Testis (tissue), 3 donors: ENCODE results near the gene RPAP2. TPM values are rescaled to one million over a fixed set of nuclear protein-coding genes. Genes with fewer than 3 reads are reported as not detected.

ENCODE experiments used
- DNase-seq: peaks from one replicate; pipeline ENCODE4 v3.0.0-alpha.2; 2019
- H3K27ac ChIP-seq, 2 donors: fragments of 200-600 bp; sonication (generic); one replicate each; pipeline ENCODE4 v1.5.1; 2019
- H3K27me3 ChIP-seq: fragments of 200-600 bp; sonication (generic); one replicate; pipeline ENCODE4 v1.5.1; 2019
- H3K36me3 ChIP-seq: fragments of 200-600 bp; sonication (generic); one replicate; pipeline ENCODE4 v1.5.1; 2017; ENCODE audit warnings: low read depth; ENCODE audit errors: missing control alignments
- H3K4me1 ChIP-seq: fragments of 200-600 bp; sonication (generic); one replicate; pipeline ENCODE4 v1.5.1; 2019
- H3K4me3 ChIP-seq, 2 donors: fragments of 200-600 bp; sonication (generic); one replicate each; pipeline ENCODE4 v1.5.1; 2017 to 2019
- H3K9me3 ChIP-seq: fragments of 200-600 bp; sonication (generic); one replicate; pipeline ENCODE4 v1.5.1; 2017
- POLR2A ChIP-seq: fragments of 450-650 bp; IDR thresholded peaks from one replicate; pipeline ENCODE4 v1.6.1; 2017; ENCODE audit warnings: antibody characterized with exemption, mild to moderate bottlenecking, moderate library complexity
- WGBS, 2 donors: methylation state at CpG; one replicate each; pipeline ENCODE4 v1.1.5; 2018; 5-methylcytosine and 5-hydroxymethylcytosine counted together
- intact Hi-C: fragments of 100-400 bp; cut with DNase I; formaldehyde crosslinking; loops from one replicate; pipeline ENCODE4 v1.15.1; 2023; ENCODE audit warnings: low total_unique reads
- polyA plus RNA-seq: library from polyadenylated mRNA; stranded (reverse); fragments of 350-450 nt; fragmentation: Illumina TruSeq; extraction: RNeasy Lipid Tissue Mini Kit (QIAGEN cat#74804); gene quantifications from one replicate; pipeline ENCODE4 v1.2.3, GENCODE V29; 2014; ENCODE audit warnings: low read depth, low replicate concordance; ENCODE audit not compliant: insufficient read depth
- total RNA-seq, 2 donors: library from RNA; depleted of rRNA; stranded (reverse); fragments of >200 nt; gene quantifications; one replicate each; pipeline ENCODE4 v1.2.3, GENCODE V29; 2016
- TF ChIP-seq, protein P1 (sequence below), 3 experiments: fragments of 450-650 bp in 2 of 3; fragments of 200-600 bp in 1 of 3; sonication (generic) in 1 of 3; IDR thresholded peaks; one replicate each; pipeline ENCODE4 v1.5.1; 2016 to 2019; ENCODE audit warnings: antibody characterized with exemption in 3 of 3, mild to moderate bottlenecking in 2 of 3, moderate library complexity in 1 of 3

RPAP2 gene
- total and polyA plus RNA-seq, 3 donors from 2014 or later, result 5.8 to 14.5 (median 6.1) TPM

DNA sequence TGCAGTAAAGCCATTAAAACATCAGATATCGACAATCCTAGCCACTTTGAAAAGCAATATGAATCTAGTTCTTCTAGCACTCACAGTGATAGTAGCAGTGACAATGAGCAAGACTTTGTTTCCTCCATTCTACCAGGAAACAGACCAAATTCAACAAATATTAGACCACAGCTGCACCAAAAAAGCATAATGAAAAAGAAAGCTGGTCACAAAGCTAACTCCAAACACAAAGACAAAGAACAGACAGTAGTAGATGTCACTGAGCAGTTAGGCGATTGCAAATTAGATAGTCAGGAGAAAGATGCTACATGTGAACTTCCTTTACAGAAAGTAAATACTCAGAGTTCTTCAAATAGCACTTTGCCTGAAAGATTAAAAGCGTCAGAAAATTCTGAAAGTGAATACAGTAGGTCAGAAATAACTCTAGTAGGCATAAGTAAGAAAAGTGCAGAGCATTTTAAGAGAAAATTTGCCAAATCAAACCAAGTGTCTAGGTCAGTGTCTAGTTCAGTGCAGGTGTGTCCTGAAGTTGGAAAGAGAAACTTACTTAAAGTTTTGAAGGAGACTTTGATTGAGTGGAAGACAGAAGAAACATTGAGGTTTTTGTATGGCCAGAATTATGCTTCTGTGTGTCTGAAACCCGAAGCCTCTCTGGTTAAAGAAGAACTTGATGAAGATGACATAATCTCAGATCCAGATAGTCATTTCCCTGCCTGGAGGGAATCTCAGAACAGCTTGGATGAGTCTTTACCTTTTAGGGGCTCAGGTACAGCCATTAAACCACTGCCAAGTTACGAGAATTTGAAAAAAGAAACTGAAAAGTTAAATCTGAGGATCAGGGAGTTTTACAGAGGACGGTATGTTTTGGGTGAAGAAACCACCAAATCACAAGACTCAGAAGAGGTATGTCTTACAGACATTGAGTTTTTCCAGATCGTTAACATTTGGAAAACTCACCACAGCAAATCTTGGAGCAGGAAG lies 24.9 kb downstream of the RPAP2 start:
- no peaks in the 10 kb centered on the region for H3K27me3 ChIP-seq
- WGBS, 2 donors, result 89 to 93% methylated on average over 7 of the region's 7 CpGs
- no peaks in the 10 kb centered on the region for H3K36me3 ChIP-seq
- no peak overlapping the region for H3K4me3 ChIP-seq
- TF ChIP-seq POLR2A, result no peak
- no peaks in the 10 kb centered on the region for H3K4me1 ChIP-seq
- no peak overlapping the region for H3K27ac ChIP-seq
- no peak for DNase-seq
- intact Hi-C loops, result no loop called here
- H3K9me3 ChIP-seq, result no peaks in the 10 kb centered on the region

- no peak for TF ChIP-seq POLR2A
- TF ChIP-seq, protein P1, sequence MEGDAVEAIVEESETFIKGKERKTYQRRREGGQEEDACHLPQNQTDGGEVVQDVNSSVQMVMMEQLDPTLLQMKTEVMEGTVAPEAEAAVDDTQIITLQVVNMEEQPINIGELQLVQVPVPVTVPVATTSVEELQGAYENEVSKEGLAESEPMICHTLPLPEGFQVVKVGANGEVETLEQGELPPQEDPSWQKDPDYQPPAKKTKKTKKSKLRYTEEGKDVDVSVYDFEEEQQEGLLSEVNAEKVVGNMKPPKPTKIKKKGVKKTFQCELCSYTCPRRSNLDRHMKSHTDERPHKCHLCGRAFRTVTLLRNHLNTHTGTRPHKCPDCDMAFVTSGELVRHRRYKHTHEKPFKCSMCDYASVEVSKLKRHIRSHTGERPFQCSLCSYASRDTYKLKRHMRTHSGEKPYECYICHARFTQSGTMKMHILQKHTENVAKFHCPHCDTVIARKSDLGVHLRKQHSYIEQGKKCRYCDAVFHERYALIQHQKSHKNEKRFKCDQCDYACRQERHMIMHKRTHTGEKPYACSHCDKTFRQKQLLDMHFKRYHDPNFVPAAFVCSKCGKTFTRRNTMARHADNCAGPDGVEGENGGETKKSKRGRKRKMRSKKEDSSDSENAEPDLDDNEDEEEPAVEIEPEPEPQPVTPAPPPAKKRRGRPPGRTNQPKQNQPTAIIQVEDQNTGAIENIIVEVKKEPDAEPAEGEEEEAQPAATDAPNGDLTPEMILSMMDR (IDR thresholded peaks at IDR 0.05), result no peak
- H3K9me3 ChIP-seq, result no peaks in the 10 kb centered on the region
- H3K4me3 ChIP-seq, result no peak overlapping the region
- H3K27me3 ChIP-seq, result no peaks in the 10 kb centered on the region
- H3K27ac ChIP-seq, result no peak overlapping the region
- DNase-seq, result no peak
- no peaks in the 10 kb centered on the region for H3K4me1 ChIP-seq
- intact Hi-C loops, result no loop called here
- no peaks in the 10 kb centered on the region for H3K36me3 ChIP-seq
Observed at GRCh38 chr1:92324784-92325183, 25.9 kb downstream of the RPAP2 start.

GRCh38 chr1:92326681-92327080 lies 27.8 kb downstream of the RPAP2 start:
- Histone ChIP-seq H3K4me1 (no peaks in the 10 kb centered on the region), H3K4me3 (no peak overlapping the region), H3K27me3 (no peaks in the 10 kb centered on the region), H3K27ac (no peak overlapping the region), H3K9me3 (no peaks in the 10 kb centered on the region), H3K36me3 (no peaks in the 10 kb centered on the region)
- WGBS, 2 donors, result 79 to 80% methylated on average over 1 of the region's 1 CpG
- no peak for DNase-seq
- TF ChIP-seq POLR2A, result no peak
- TF ChIP-seq, protein P1 (IDR thresholded peaks at IDR 0.05), result no peak
- intact Hi-C loops, result no loop called here

GRCh38 chr1:92327794-92328193 lies 28.9 kb downstream of the RPAP2 start:
- H3K36me3 ChIP-seq, result no peaks in the 10 kb centered on the region
- intact Hi-C loops, result no loop called here
- no peak for TF ChIP-seq POLR2A
- TF ChIP-seq, protein P1 (IDR thresholded peaks at IDR 0.05), result no peak

DNA sequence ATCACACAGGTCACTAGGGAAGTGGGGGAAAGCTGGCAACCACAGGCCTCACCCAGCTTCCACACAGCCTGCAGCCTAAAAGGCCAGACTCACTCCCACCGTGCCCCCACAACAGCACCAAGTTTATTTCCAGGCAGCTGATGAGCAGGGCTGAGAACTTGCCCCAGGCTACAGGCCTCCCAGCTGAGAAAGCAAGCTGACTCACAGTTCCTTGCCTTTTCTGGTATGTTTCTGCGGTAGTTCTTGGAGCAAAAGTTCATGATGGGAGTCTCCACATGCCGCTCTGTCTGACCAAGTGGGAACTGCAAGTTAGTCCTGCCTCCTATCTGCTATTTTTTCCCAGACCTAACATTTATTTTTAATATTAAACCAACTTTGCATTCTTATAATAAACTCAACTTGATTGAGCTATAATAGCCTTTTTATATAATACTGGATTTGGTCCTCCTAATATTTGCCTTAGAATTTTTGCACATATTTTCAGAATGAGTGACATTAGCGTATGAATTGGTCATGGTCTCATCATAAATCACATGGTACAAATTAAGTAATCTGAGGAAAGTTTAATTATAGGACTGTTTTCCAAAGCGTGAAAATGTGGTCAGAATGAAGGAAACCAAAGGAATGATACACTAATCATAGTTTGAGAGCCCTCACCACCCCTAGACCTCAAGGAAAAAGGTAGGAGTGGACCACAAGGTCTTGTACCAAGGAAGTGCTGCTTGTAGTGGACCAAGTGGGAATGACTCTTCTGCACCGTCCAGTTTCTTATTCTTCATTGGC lies 30.7 kb downstream of the RPAP2 start:
- Histone ChIP-seq H3K27me3 (no peaks in the 10 kb centered on the region), H3K4me1 (no peaks in the 10 kb centered on the region), H3K4me3 (no peak overlapping the region), H3K9me3 (no peaks in the 10 kb centered on the region), H3K36me3 (no peaks in the 10 kb centered on the region), H3K27ac (no peak overlapping the region)
- DNase-seq, result no peak
- intact Hi-C loops, result no loop called here
- TF ChIP-seq POLR2A, result no peak
- TF ChIP-seq, protein P1 (IDR thresholded peaks at IDR 0.05), result no peak
- 97 to 98% methylated on average over 6 of the region's 6 CpGs for WGBS, 2 donors

More at GRCh38 chr1:92327794-92328193, 28.9 kb downstream of the RPAP2 start:
- Histone ChIP-seq H3K27me3 (no peaks in the 10 kb centered on the region), H3K4me3 (no peak overlapping the region), H3K4me1 (no peaks in the 10 kb centered on the region), H3K27ac (no peak overlapping the region), H3K9me3 (no peaks in the 10 kb centered on the region)
- no peak for DNase-seq
- 97 to 99% methylated on average over 4 of the region's 4 CpGs for WGBS, 2 donors
